ENCODE measurements around the gene NDE1.
"Not testable (repeated sequence)": the region's sequence is repeated elsewhere in the genome, so short reads cannot be mapped to it uniquely, and the experiment has no call there.

- TF ChIP-seq CTCF, POLR2A, POLR2AphosphoS5 (IDR thresholded peaks at IDR 0.05): not testable (repeated sequence)
These were observed 734 bp upstream of the NDE1 start for GRCh38 chr16:15649311-15649710.
